ENCODE results near the gene CDH15. TPM values are rescaled to one million over a fixed set of nuclear protein-coding genes. Genes with fewer than 3 reads are reported as not detected.

CDH15 gene
- polyA plus RNA-seq, 1 donor from 2014 or later: not detected

GRCh38 chr16:89140981-89141883 is 30.3 kb upstream of the CDH15 start:
- Histone ChIP-seq H2AFZ (ENCODE audit: low read depth, low read length) (no peak overlapping the region), H3F3A (ENCODE audit: insufficient read depth, low read length, poor library complexity, severe bottlenecking) (no peaks in the 10 kb centered on the region), H3K36me3 (ENCODE audit: insufficient read depth, low read length) (no peaks in the 10 kb centered on the region), H3K79me2 (replicated peaks; ENCODE audit: insufficient read depth, low read length) (no peaks in the 10 kb centered on the region), H3K27ac (ENCODE audit: low read length) (no peak overlapping the region), H3K9me2 (ENCODE audit: insufficient read depth, low read length) (no peaks in the 10 kb centered on the region), H4K20me1 (ENCODE audit: insufficient read depth) (no peaks in the 10 kb centered on the region), H3K4me3 (ENCODE audit: low read length) (no peak overlapping the region), H3K9ac (ENCODE audit: low read length) (no peak overlapping the region), H3K4me2 (ENCODE audit: low read length) (no peak overlapping the region), H3K9me3 (ENCODE audit: low read length) (no peaks in the 10 kb centered on the region), H3K27me3 (ENCODE audit: insufficient read depth, low read depth, low read length) (no peaks in the 10 kb centered on the region)
- TF ChIP-seq EZH2 (IDR thresholded peaks at IDR 0.05; ENCODE audit: borderline replicate concordance, insufficient read depth, low read length, poor library complexity, severe bottlenecking) (no peak), TAF1 (IDR thresholded peaks at IDR 0.05; ENCODE audit: low read depth) (no peak), REST (IDR thresholded peaks at IDR 0.05; ENCODE audit: borderline replicate concordance) (no peak), CTCF (IDR thresholded peaks at IDR 0.05; ENCODE audit: poor library complexity, severe bottlenecking) (no peak), SMC3 (conservative IDR thresholded peaks at IDR 0.05; ENCODE audit: poor library complexity) (no peak), POLR2AphosphoS5 (IDR thresholded peaks at IDR 0.05) (no peak), RAD21 (conservative IDR thresholded peaks at IDR 0.05) (no peak)

- no peak for TF ChIP-seq REST (IDR thresholded peaks at IDR 0.05; ENCODE audit: borderline replicate concordance)
- no peak for TF ChIP-seq MXI1 (conservative IDR thresholded peaks at IDR 0.05; ENCODE audit: poor library complexity, severe bottlenecking)
- TF ChIP-seq CTCF (IDR thresholded peaks at IDR 0.05; ENCODE audit: poor library complexity, severe bottlenecking): no peak
- no peak for TF ChIP-seq RAD21 (conservative IDR thresholded peaks at IDR 0.05)
- TF ChIP-seq POLR2AphosphoS5 (IDR thresholded peaks at IDR 0.05): no peak
- TF ChIP-seq SMC3 (conservative IDR thresholded peaks at IDR 0.05; ENCODE audit: poor library complexity): no peak
- TF ChIP-seq EP300 (conservative IDR thresholded peaks at IDR 0.05; ENCODE audit: poor library complexity, severe bottlenecking): no peak
- TF ChIP-seq TAF1 (IDR thresholded peaks at IDR 0.05; ENCODE audit: low read depth): no peak
- TF ChIP-seq EZH2 (IDR thresholded peaks at IDR 0.05; ENCODE audit: borderline replicate concordance, insufficient read depth, low read length, poor library complexity, severe bottlenecking): no peak
- no peaks in the 10 kb centered on the region for H3K9me2 ChIP-seq (ENCODE audit: insufficient read depth, low read length)
- no peaks in the 10 kb centered on the region for H3F3A ChIP-seq (ENCODE audit: insufficient read depth, low read length, poor library complexity, severe bottlenecking)
- no peaks in the 10 kb centered on the region for H3K27me3 ChIP-seq (ENCODE audit: insufficient read depth, low read depth, low read length)
- H4K20me1 ChIP-seq (ENCODE audit: insufficient read depth): no peaks in the 10 kb centered on the region
- no peaks in the 10 kb centered on the region for H3K36me3 ChIP-seq (ENCODE audit: insufficient read depth, low read length)
- no peak overlapping the region for H3K9ac ChIP-seq (ENCODE audit: low read length)
- H2AFZ ChIP-seq (ENCODE audit: low read depth, low read length): no peak overlapping the region
- no peak overlapping the region for H3K4me3 ChIP-seq (ENCODE audit: low read length)
- H3K27ac ChIP-seq (ENCODE audit: low read length): no peak overlapping the region
- H3K9me3 ChIP-seq (ENCODE audit: low read length): no peaks in the 10 kb centered on the region
- H3K4me2 ChIP-seq (ENCODE audit: low read length): no peak overlapping the region
- no peaks in the 10 kb centered on the region for H3K79me2 ChIP-seq (replicated peaks; ENCODE audit: insufficient read depth, low read length)
Observed at GRCh38 chr16:89141884-89142267, 29.7 kb upstream of the CDH15 start.

Data from neural cell (in vitro differentiated cells).